H1 (cell line): ENCODE data around the gene MAP3K14. TPM values are rescaled to one million over a fixed set of nuclear protein-coding genes. Genes with fewer than 3 reads are reported as not detected.
A peak's percentile ranks its signal among the peaks of the same experiment; 100 is the strongest.

ENCODE experiments used
- BACH1 ChIP-seq: IDR thresholded peaks from 2 replicates; pipeline ENCODE4 v1.6.1; 2012; ENCODE audit warnings: low read length, improper control_type of control experiment
- CBX8 ChIP-seq: fragments of 300-800, 300-1000 bp; sonication (generic); IDR thresholded peaks from 2 replicates; pipeline ENCODE4 v1.7.1; 2016; ENCODE audit warnings: low read depth, low read length, borderline replicate concordance
- CHD2 ChIP-seq: IDR thresholded peaks from 2 replicates; pipeline ENCODE4 v1.6.1; 2012; ENCODE audit warnings: low read length, improper control_type of control experiment
- CREB1 ChIP-seq: IDR thresholded peaks from 2 replicates; pipeline ENCODE4 v1.6.1; 2012; ENCODE audit warnings: inconsistent platforms
- EGR1 ChIP-seq: IDR thresholded peaks from 2 replicates; pipeline ENCODE4 v1.6.1; 2011; ENCODE audit warnings: low read depth, low read length, borderline replicate concordance
- GABPA ChIP-seq: IDR thresholded peaks from 2 replicates; pipeline ENCODE4 v1.6.1; 2011; ENCODE audit warnings: mild to moderate bottlenecking, low read length, moderate library complexity, borderline replicate concordance; ENCODE audit not compliant: insufficient read depth
- NRF1 ChIP-seq: IDR thresholded peaks from 2 replicates; pipeline ENCODE4 v1.6.1; 2011; ENCODE audit warnings: mild to moderate bottlenecking, low read depth, low read length, improper control_type of control experiment
- POU5F1 ChIP-seq: IDR thresholded peaks from 2 replicates; pipeline ENCODE4 v1.6.1; 2011; ENCODE audit warnings: low read depth, mild to moderate bottlenecking, low read length, moderate library complexity
- RAD21 ChIP-seq, 2 experiments: IDR thresholded peaks in 1 of 2; conservative IDR thresholded peaks in 1 of 2; 2 replicates each; pipeline ENCODE4 v1.6.1; 2011; ENCODE audit warnings: low read depth in 2 of 2, low read length in 2 of 2, improper control_type of control experiment in 1 of 2, inconsistent platforms in 1 of 2, mild to moderate bottlenecking in 1 of 2, moderate library complexity in 1 of 2
- RXRA ChIP-seq: IDR thresholded peaks from 2 replicates; pipeline ENCODE4 v1.6.1; 2011; ENCODE audit warnings: low read depth, mild to moderate bottlenecking, low read length, moderate library complexity; ENCODE audit not compliant: insufficient read depth
- SRF ChIP-seq: IDR thresholded peaks from 2 replicates; pipeline ENCODE4 v1.6.1; 2011; ENCODE audit warnings: mild to moderate bottlenecking, low read depth, low read length, moderate library complexity
- TEAD4 ChIP-seq: IDR thresholded peaks from 2 replicates; pipeline ENCODE4 v1.6.1; 2012; ENCODE audit warnings: low read depth, low read length, inconsistent platforms, mixed read lengths
- polyA plus RNA-seq, 7 experiments: library from polyadenylated mRNA; depleted of rRNA in 3 of 7; stranded (reverse) in 5 of 7; unstranded in 2 of 7; fragments of >200 nt in 5 of 7; fragments of 200-250 nt in 2 of 7; gene quantifications; 1 replicate in 5 of 7; 2 replicates in 1 of 7; 4 replicates in 1 of 7; pipeline versions ENCODE4 v1.2.1 to v1.2.3, GENCODE V29; 2011 to 2013; ENCODE audit warnings: missing spikeins in 2 of 7, mixed read lengths in 2 of 7
- total RNA-seq: library from RNA; stranded (reverse); fragmentation: NEBNext Ultra II Directional; extraction: Animal tissue kit (Norgen Biotek cat#: 25700); gene quantifications from 2 replicates; pipeline ENCODE4 v1.2.1, GENCODE V29; 2021
- TF ChIP-seq, protein P1 (sequence below): IDR thresholded peaks from 2 replicates; pipeline ENCODE4 v1.6.1; 2011; ENCODE audit warnings: low read length, improper control_type of control experiment

The MAP3K14 gene
- total and polyA plus RNA-seq, 2 of the 8 experiments (the other 6 are each of a cell fraction or from before 2014, with no cell fraction given), result 5.2 to 6.1 TPM

DNA sequence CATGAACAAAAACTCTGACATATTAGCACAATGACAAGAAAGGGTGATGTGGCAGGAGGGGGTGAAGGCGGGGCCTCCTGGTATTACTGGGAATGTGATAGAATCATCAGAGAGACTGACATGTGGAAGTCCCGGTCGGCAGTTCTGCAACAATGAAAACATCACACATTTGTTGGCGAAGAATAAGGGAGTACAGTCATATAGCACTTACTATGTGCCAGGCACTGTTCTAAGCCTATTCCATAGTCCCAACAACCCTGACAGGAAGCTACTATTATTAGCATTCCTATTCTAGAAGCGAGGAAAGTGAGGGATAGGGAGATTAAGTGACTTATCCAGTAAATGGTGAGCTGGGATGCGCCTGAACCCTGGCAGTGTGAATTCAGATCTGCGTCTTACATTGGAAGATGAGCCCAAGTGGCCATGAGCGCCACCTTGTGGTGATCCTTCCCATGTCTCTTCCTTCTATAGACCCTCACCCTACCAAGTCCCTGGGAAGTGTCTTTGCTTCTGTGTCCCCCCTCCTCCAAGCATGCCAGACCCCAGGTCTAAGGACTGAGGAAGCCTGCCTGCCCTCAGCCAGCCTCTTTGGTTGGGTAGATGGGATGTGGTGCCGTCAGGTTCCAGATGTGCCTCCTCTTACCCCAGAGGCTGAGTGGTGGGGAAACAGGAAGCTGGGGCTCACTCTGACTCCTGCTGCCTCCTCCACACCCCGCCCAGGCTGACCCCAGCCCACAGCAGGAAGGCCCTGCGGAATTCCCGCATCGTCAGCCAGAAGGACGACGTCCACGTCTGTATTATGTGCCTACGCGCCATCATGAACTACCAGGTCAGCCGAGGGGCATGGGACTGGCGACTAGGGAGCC, 81.2 kb downstream of the MAP3K14 start (continued):
- TF ChIP-seq EGR1, result no peak
- no peak for TF ChIP-seq TEAD4
- no peak for TF ChIP-seq CBX8
- no peak for TF ChIP-seq SRF
- no peak for TF ChIP-seq CHD2
- no peak for TF ChIP-seq BACH1
- TF ChIP-seq CREB1, result 0 out of 2 replicates have a peak, but pooled peaks have one; percentile 7
- no peak for TF ChIP-seq POU5F1
- peak; percentile 47 to 63; a peak in 3 of 4 replicates for TF ChIP-seq RAD21 (IDR thresholded peaks at IDR 0.05 in 1 of 2, conservative IDR thresholded peaks at IDR 0.05 in 1 of 2; ENCODE audit: low read depth in 2 of 2, low read length in 2 of 2)
- TF ChIP-seq GABPA, result peak; percentile 47; the same call in 1 of the 2 replicates
- TF ChIP-seq NRF1, result no peak
- TF ChIP-seq, protein P1, sequence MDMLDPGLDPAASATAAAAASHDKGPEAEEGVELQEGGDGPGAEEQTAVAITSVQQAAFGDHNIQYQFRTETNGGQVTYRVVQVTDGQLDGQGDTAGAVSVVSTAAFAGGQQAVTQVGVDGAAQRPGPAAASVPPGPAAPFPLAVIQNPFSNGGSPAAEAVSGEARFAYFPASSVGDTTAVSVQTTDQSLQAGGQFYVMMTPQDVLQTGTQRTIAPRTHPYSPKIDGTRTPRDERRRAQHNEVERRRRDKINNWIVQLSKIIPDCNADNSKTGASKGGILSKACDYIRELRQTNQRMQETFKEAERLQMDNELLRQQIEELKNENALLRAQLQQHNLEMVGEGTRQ, result peak; percentile 40; the same call in 1 of the 2 replicates
- TF ChIP-seq RXRA, result no peak
- TF ChIP-seq, all 59 proteins: peak for 6
